ENCODE measurements around the gene ATP6AP2. TPM values are rescaled to one million over a fixed set of nuclear protein-coding genes. Genes with fewer than 3 reads are reported as not detected.

The ATP6AP2 gene
- total and polyA plus RNA-seq, 9 of the 15 experiments (the other 6 are each of a cell fraction or from before 2014, with no cell fraction given) = 23.3 to 131 (median 41.9) TPM

DNA sequence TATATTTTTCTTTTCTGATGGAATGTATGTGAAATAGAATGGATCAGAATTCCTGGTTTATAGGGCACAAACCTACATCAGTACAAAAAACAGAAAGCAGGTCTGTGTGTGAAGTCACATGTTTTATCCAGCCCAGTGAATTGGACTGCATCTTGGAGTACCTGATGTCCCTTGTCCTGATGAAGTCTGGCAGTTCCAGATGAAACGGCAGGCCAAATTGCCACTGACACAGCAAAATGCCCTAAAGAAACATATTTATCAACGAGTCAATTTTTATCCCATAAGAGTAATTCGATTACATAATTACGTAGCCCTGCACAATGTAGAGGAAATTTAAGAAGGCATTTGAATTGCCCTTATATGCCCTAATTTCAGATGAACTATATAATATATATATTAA, 37.8 kb upstream of the ATP6AP2 start:
- H3K9ac ChIP-seq (ENCODE audit: insufficient read depth in 1 of 2, low read depth in 2 of 2, low read length in 2 of 2) = no peak overlapping the region
- no peak overlapping the region for H3K4me2 ChIP-seq (ENCODE audit: insufficient read depth, low read length)
- no peak overlapping the region for H2AFZ ChIP-seq (ENCODE audit: low read depth, low read length)
- peaks cover 13 to 18% of the 10 kb centered on the region in 2 experiments; a peak in 3 of 5 replicates for H3K4me1 ChIP-seq (replicated peaks in 1 of 2; ENCODE audit: control insufficient read depth in 2 of 2, insufficient read depth in 2 of 2, low read length in 2 of 2)
- no peak for FAIRE-seq
- H4K20me1 ChIP-seq (replicated peaks; ENCODE audit: control insufficient read depth, insufficient read depth, low read length) = no peaks in the 10 kb centered on the region
- no TSS peak for BruUV-seq (replicated peaks)
- H3K27ac ChIP-seq (ENCODE audit: extremely low read depth, low read depth, low read length) = no peak overlapping the region
- 0 out of 5 replicates have a peak, but pooled peaks cover 0 to 2% of the 10 kb centered on the region in 2 experiments for H3K27me3 ChIP-seq (ENCODE audit: control insufficient read depth in 2 of 2, insufficient read depth in 2 of 2, low read length in 2 of 2)
- intact Hi-C loops (cut with micrococcal nuclease) = loop anchor here (5.0 to 10.0 kb wide), 3 partner anchors 249 to 712 kb away; no protein-coding TSS in a partner anchor
- in situ Hi-C loops (cut with MboI) = loop anchor here (10.0 kb wide), 1 partner anchor 712 kb away; no protein-coding TSS in a partner anchor
- ChIA-PET CTCF (ENCODE audit: low intra/inter-chr PET ratio) (interaction anchor here (0.8 to 1.5 kb wide), 2 partner anchors 9 to 122 kb away, joined by 5 to 9 read pairs; no protein-coding TSS in a partner anchor), POLR2A (no interaction called here)
- WGBS (ENCODE audit: insufficient coverage, low coverage, missing lambda C conversion rate) = 17% methylated on average over 4 of the region's 4 CpGs
- ATAC-seq = no peak
- no peaks in the 10 kb centered on the region for H3K79me2 ChIP-seq (ENCODE audit: control insufficient read depth, insufficient read depth, low read length)
- H3K9me3 ChIP-seq (replicated peaks; ENCODE audit: control insufficient read depth, insufficient read depth, low read depth, low read length) = no peaks in the 10 kb centered on the region
- H3K36me3 ChIP-seq (ENCODE audit: control insufficient read depth, insufficient read depth, low read length) = no peaks in the 10 kb centered on the region
- no peaks in the 10 kb centered on the region for H3K9me1 ChIP-seq (ENCODE audit: control insufficient read depth, insufficient read depth, low read length)
- no peak for DNase-seq (ENCODE audit: extremely low read depth in 1 of 4, low spot score in 3 of 4)
- no peak overlapping the region for H3K4me3 ChIP-seq
- TF ChIP-seq HDAC6 (IDR thresholded peaks at IDR 0.05; ENCODE audit: low read depth, low read length) = no peak
- TF ChIP-seq ZNF445 (CRISPR knock-in tag; IDR thresholded peaks at IDR 0.05; ENCODE audit: low read depth) = no peak
- TF ChIP-seq, protein P1, sequence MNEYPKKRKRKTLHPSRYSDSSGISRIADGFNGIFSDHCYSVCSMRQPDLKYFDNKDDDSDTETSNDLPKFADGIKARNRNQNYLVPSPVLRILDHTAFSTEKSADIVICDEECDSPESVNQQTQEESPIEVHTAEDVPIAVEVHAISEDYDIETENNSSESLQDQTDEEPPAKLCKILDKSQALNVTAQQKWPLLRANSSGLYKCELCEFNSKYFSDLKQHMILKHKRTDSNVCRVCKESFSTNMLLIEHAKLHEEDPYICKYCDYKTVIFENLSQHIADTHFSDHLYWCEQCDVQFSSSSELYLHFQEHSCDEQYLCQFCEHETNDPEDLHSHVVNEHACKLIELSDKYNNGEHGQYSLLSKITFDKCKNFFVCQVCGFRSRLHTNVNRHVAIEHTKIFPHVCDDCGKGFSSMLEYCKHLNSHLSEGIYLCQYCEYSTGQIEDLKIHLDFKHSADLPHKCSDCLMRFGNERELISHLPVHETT (CRISPR knock-in tag; conservative IDR thresholded peaks at IDR 0.05 in 1 of 2, IDR thresholded peaks at IDR 0.05 in 1 of 2) = no peak
- TF ChIP-seq CBX5 (IDR thresholded peaks at IDR 0.05; ENCODE audit: borderline replicate concordance, low read depth) = no peak
- TF ChIP-seq NR1H2 (CRISPR knock-in tag; IDR thresholded peaks at IDR 0.05) = no peak
- no peak for TF ChIP-seq ELF1 (tag; IDR thresholded peaks at IDR 0.05)
- TF ChIP-seq, protein P2, sequence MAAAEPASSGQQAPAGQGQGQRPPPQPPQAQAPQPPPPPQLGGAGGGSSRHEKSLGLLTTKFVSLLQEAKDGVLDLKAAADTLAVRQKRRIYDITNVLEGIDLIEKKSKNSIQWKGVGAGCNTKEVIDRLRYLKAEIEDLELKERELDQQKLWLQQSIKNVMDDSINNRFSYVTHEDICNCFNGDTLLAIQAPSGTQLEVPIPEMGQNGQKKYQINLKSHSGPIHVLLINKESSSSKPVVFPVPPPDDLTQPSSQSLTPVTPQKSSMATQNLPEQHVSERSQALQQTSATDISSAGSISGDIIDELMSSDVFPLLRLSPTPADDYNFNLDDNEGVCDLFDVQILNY (CRISPR knock-in tag; IDR thresholded peaks at IDR 0.05) = no peak
- no peak for TF ChIP-seq RFX5 (IDR thresholded peaks at IDR 0.05; ENCODE audit: low read depth, low read length)
- no peak for TF ChIP-seq HEY1 (CRISPR knock-in tag; IDR thresholded peaks at IDR 0.05; ENCODE audit: borderline replicate concordance)
- no peak for TF ChIP-seq ZNF76 (CRISPR knock-in tag; IDR thresholded peaks at IDR 0.05; ENCODE audit: borderline replicate concordance)
- TF ChIP-seq, protein P3, sequence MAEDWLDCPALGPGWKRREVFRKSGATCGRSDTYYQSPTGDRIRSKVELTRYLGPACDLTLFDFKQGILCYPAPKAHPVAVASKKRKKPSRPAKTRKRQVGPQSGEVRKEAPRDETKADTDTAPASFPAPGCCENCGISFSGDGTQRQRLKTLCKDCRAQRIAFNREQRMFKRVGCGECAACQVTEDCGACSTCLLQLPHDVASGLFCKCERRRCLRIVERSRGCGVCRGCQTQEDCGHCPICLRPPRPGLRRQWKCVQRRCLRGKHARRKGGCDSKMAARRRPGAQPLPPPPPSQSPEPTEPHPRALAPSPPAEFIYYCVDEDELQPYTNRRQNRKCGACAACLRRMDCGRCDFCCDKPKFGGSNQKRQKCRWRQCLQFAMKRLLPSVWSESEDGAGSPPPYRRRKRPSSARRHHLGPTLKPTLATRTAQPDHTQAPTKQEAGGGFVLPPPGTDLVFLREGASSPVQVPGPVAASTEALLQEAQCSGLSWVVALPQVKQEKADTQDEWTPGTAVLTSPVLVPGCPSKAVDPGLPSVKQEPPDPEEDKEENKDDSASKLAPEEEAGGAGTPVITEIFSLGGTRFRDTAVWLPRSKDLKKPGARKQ (CRISPR knock-in tag; IDR thresholded peaks at IDR 0.05) = no peak
- no peak for TF ChIP-seq ZFPM2 (CRISPR knock-in tag; IDR thresholded peaks at IDR 0.05)
